Vagina (tissue), 2 donors: Measurements from ENCODE around the gene MEP1A. TPM values are rescaled to one million over a fixed set of nuclear protein-coding genes. Genes with fewer than 3 reads are reported as not detected.
"Not testable (repeated sequence)": the region's sequence is repeated elsewhere in the genome, so short reads cannot be mapped to it uniquely, and the experiment has no call there.

ENCODE experiments used
- DNase-seq, 2 donors: peaks; one replicate each; pipeline ENCODE4 v3.0.0-alpha.2; 2017; ENCODE audit errors: extremely low spot score in 2 of 2
- H3K27ac ChIP-seq: fragments of 200-600 bp; sonication (generic); one replicate; pipeline ENCODE4 v1.5.1; 2019
- H3K27me3 ChIP-seq: fragments of 200-600 bp; sonication (generic); one replicate; pipeline ENCODE4 v1.5.1; 2019
- H3K36me3 ChIP-seq, 2 donors: fragments of 200-600 bp; sonication (generic); one replicate each; pipeline ENCODE4 v1.5.1; 2017 to 2019
- H3K4me1 ChIP-seq: fragments of 200-600 bp; sonication (generic); one replicate; pipeline ENCODE4 v1.5.1; 2019
- H3K4me3 ChIP-seq, 2 donors: fragments of 200-600 bp; sonication (generic); 1 replicate in 1 of 2; 2 replicates in 1 of 2; pipeline ENCODE4 v1.5.1; 2016 to 2019
- H3K9me3 ChIP-seq: fragments of 200-600 bp; sonication (generic); one replicate; pipeline ENCODE4 v1.5.1; 2019
- CTCF ChIP-seq, 3 experiments: fragments of 450-650 bp in 2 of 3; fragments of 200-600 bp in 1 of 3; sonication (generic) in 1 of 3; IDR thresholded peaks; one replicate each; pipeline ENCODE4 v1.5.1; 2017 to 2019; ENCODE audit warnings: antibody characterized with exemption in 3 of 3, mild to moderate bottlenecking in 2 of 3, moderate library complexity in 2 of 3
- POLR2A ChIP-seq, 2 donors: fragments of 450-650 bp; IDR thresholded peaks; one replicate each; pipeline ENCODE4 v1.6.1; 2017; ENCODE audit warnings: antibody characterized with exemption in 2 of 2, mild to moderate bottlenecking in 2 of 2, moderate library complexity in 2 of 2
- POLR2AphosphoS5 ChIP-seq, 2 donors: sonication (generic); formaldehyde crosslinking; IDR thresholded peaks; one replicate each; pipeline ENCODE4 v1.9.0; 2017; ENCODE audit warnings: antibody characterized with exemption in 2 of 2, mild to moderate bottlenecking in 2 of 2, low read depth in 1 of 2; ENCODE audit not compliant: insufficient read depth in 1 of 2
- intact Hi-C: fragments of 100-400 bp; cut with DNase I; formaldehyde crosslinking; loops from one replicate; pipeline ENCODE4 v1.15.1; 2023
- total RNA-seq: library from RNA; depleted of rRNA; stranded (reverse); fragments of >200 nt; gene quantifications from one replicate; pipeline ENCODE4 v1.2.3, GENCODE V29; 2016

The MEP1A gene
- total RNA-seq, 1 donor from 2014 or later, result not detected

GRCh38 chr6:46828939-46829338 lies 35.8 kb downstream of the MEP1A start:
- Histone ChIP-seq H3K9me3 (no peaks in the 10 kb centered on the region), H3K27ac (no peak overlapping the region), H3K4me1 (no peaks in the 10 kb centered on the region), H3K4me3 (no peak overlapping the region), H3K36me3 (no peaks in the 10 kb centered on the region), H3K27me3 (no peaks in the 10 kb centered on the region)
- TF ChIP-seq CTCF (IDR thresholded peaks at IDR 0.05) (no peak), POLR2A (IDR thresholded peaks at IDR 0.05) (no peak), POLR2AphosphoS5 (IDR thresholded peaks at IDR 0.05; ENCODE audit: insufficient read depth in 1 of 2, low read depth in 1 of 2) (no peak)
- DNase-seq, result no peak
- intact Hi-C loops, result no loop called here

- Histone ChIP-seq H3K27me3 (no peaks in the 10 kb centered on the region), H3K27ac (no peak overlapping the region), H3K36me3 (no peaks in the 10 kb centered on the region), H3K9me3 (no peaks in the 10 kb centered on the region), H3K4me3 (no peak overlapping the region), H3K4me1 (no peaks in the 10 kb centered on the region)
- DNase-seq, result no peak
- intact Hi-C loops, result no loop called here
- no peak for TF ChIP-seq POLR2AphosphoS5 (IDR thresholded peaks at IDR 0.05; ENCODE audit: insufficient read depth in 1 of 2, low read depth in 1 of 2)
- no peak for TF ChIP-seq CTCF (IDR thresholded peaks at IDR 0.05)
- no peak for TF ChIP-seq POLR2A (IDR thresholded peaks at IDR 0.05)
These were observed 39.6 kb downstream of the MEP1A start for GRCh38 chr6:46832816-46833215.

GRCh38 chr6:46834257-46834916 lies 41.2 kb downstream of the MEP1A start:
- H3K27me3 ChIP-seq, H3K9me3 ChIP-seq, intact Hi-C loops, H3K27ac ChIP-seq, H3K4me3 ChIP-seq, H3K4me1 ChIP-seq, DNase-seq, H3K36me3 ChIP-seq: not testable (repeated sequence)

GRCh38 chr6:46834991-46835390 lies 41.8 kb downstream of the MEP1A start:
- H3K36me3 ChIP-seq, H3K4me1 ChIP-seq, intact Hi-C loops, H3K27ac ChIP-seq, DNase-seq, H3K9me3 ChIP-seq, H3K4me3 ChIP-seq, H3K27me3 ChIP-seq: not testable (repeated sequence)

- no peaks in the 10 kb centered on the region for H3K36me3 ChIP-seq
- no peak overlapping the region for H3K4me3 ChIP-seq
- H3K27me3 ChIP-seq, result no peaks in the 10 kb centered on the region
- H3K9me3 ChIP-seq, result peaks cover 3% of the 10 kb centered on the region
- H3K4me1 ChIP-seq, result no peaks in the 10 kb centered on the region
- H3K27ac ChIP-seq, result no peak overlapping the region
- no peak for DNase-seq
- intact Hi-C loops, result no loop called here
- TF ChIP-seq CTCF (IDR thresholded peaks at IDR 0.05) (no peak), POLR2A (IDR thresholded peaks at IDR 0.05) (no peak), POLR2AphosphoS5 (IDR thresholded peaks at IDR 0.05; ENCODE audit: insufficient read depth in 1 of 2, low read depth in 1 of 2) (no peak)
These were observed 44.8 kb downstream of the MEP1A start for GRCh38 chr6:46838033-46838432.

GRCh38 chr6:46842252-46842846 lies 49.2 kb downstream of the MEP1A start:
- H3K36me3 ChIP-seq, intact Hi-C loops, H3K9me3 ChIP-seq, H3K27ac ChIP-seq, H3K4me3 ChIP-seq, H3K4me1 ChIP-seq, H3K27me3 ChIP-seq, DNase-seq: not testable (repeated sequence)
